Activated CD4-positive, alpha-beta T cell treated with anti-CD3 and anti-CD28 coated beads, Interleukin-2, Interleukin-4, amounts not matched to agents 100 ng/mL and 50 ng/mL, durations not matched to agents 16 hours and 8 hours (primary cell): Measurements from ENCODE around the gene HDAC10.

Experiments
- DNase-seq: peaks from one replicate; pipeline ENCODE4 v3.0.0-alpha.2; 2020; ENCODE audit warnings: low spot score

HDAC10 gene

DNA sequence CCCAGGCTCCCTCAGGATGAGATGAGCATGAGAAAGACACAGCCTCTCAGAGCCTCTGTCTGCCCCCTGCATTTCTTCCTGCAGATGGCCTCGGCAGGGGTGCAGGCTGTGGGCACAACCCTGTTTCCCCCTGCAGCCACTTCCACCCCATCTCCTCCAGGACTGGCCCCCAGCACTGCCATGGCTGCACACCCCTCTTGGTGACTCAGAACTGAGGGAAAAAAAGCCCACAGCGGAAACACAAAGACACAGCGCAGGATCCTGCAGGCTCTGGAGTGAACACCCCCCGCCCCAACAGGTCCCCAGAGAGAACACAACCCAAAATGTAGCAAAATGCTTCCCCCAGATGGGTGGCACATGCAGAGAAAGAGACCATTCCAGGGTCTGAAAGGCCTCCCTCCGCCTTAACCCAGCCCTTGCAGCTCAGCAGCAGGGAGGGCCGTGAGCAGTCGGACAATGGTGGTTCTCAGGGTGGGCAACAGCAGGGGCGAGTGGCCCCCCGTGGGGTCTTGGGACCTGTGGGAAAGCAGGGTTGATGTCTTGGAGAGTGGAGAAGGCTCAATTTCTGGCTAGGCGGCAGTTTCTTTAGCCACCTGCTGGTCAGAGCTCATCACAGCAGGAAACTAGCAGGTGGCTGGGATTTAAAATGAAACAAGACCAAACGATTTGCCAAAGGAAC lies 14.2 kb downstream of the HDAC10 start:
- no peak for DNase-seq

DNA sequence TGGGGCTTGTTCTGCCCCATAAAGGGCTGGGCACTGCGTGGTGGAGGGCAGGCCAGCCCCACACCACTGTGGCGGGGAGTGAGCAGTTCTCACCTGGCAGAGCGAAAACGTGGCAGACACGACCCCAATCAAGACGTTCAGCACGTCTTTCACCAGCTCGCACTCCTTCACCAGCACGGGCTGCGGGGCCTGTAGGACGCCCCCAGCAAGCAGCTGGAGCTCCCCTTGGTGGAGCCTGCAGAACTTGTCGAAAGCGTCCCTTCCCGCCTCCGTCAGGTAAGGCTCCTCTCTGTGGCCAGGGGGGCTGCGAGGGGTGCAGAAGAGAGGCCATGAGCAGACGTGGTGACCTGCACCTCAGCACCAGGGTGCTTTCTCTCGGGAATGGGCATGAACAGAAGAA lies 17.8 kb downstream of the HDAC10 start:
- DNase-seq: no peak

DNA sequence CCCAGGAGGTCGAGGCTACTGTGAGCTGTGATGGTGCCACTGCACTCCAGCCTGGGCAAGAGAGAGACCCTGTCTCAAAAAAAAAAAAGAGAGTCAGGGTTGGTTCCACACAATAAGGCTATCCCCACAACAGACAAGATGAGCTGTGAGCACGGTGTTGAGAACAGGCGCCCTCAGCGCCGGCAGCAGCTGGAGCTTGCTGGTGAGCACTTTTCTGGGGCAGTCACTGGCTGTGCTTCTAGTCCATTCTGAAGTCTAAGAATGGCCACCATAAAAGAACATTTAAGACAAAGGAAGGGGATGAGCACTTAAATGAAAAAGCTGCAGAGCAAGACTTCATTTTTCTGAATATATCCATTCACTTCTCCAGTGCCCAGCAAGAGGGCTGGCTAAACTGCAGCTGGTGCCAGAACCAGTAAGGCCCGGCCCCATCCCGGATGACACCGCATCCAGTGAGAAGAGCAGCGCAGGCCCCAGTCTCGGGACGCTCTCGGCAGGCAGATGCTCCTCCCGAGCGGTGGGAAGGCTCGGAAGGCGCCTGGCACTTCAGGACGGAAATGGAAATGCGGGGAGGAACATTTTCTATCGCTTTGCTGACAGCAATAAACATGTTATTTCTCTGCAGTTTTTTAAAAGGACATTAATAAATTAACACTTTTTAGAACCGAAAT lies 18.4 kb downstream of the HDAC10 start:
- no peak for DNase-seq

DNA sequence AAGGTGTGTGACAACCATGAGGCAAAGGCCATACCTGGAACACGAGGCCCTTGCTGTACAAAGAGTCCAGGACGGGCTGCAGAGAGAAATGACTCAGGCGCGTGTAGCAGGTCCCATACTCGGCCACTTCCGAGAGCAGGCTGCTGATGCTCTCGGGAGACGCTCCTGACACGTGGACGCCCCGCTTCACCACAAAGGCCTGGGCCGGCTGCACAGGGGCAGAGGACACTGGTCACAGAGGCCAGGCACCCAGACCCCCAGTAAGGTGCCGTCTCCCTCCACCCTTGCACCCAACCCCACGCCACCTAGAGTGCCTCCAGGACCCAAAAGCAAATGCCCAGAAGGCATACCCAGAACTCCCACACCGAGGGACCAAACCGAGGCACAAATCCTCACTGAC lies 21.7 kb downstream of the HDAC10 start:
- no peak for DNase-seq

DNA sequence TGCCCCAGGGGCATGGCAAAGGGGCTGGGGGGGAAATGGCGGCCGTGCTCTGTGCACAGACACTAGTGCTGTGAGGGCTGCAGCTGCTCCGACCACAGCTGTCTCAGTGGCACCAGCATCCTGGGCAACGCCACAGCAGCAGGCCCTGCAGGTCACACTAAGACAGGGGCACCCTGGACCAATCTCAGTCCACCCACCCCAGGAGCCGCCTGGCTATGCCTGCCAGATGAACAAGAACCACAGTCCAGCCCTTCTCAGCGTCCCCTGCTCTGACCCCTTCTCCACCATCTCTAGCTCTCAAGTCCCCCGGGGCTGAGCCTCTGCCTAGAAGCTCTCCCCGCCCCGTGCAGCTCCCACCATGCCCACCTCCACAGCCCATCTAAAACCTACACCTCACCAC lies 22.7 kb downstream of the HDAC10 start:
- no peak for DNase-seq

DNA sequence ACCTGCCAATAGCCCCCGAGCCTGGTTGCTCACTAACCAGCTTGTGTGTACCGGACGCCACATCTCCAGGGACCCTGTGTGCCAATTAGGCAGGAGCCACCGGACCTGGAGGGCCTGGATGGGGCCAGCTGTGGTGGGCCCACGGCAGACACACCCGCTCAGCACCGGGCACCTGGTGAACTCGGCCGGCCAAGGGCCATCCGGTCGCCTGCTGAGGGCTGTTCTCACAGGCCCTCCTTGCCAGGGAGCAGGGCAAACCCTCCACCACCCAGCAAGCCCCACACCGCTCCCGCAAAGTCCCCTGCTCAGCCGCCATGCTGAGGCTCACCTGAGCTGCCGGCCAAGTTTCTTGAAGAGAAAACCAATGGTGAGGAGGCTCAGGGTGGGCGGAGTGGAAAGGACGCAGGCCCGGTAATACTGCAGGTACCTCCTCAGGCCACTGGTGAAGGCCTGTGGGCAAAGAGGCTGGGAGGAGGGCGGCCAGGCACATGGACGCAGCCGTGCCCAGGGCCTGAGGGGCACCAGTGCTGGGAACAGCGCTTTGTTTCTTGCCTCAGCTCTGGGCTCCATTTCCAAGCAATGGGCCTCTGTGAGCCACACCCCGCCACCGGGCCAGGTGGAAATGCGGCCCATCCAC lies 23.4 kb downstream of the HDAC10 start:
- DNase-seq: no peak

DNA sequence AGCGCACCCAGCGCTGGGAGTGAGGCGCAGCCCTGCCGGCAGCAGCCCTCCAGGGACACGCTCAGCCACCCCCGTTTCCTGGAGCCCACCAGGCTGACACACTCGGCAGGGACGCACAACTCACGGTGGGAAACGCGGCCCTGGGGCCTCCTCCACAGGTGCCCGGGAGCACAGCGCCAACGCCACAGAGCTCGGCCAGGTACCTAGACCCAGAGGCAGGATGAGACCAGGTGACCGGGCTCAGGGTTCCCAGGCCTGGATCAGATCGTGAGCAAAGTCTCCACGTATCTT lies 24.2 kb downstream of the HDAC10 start:
- DNase-seq: no peak

DNA sequence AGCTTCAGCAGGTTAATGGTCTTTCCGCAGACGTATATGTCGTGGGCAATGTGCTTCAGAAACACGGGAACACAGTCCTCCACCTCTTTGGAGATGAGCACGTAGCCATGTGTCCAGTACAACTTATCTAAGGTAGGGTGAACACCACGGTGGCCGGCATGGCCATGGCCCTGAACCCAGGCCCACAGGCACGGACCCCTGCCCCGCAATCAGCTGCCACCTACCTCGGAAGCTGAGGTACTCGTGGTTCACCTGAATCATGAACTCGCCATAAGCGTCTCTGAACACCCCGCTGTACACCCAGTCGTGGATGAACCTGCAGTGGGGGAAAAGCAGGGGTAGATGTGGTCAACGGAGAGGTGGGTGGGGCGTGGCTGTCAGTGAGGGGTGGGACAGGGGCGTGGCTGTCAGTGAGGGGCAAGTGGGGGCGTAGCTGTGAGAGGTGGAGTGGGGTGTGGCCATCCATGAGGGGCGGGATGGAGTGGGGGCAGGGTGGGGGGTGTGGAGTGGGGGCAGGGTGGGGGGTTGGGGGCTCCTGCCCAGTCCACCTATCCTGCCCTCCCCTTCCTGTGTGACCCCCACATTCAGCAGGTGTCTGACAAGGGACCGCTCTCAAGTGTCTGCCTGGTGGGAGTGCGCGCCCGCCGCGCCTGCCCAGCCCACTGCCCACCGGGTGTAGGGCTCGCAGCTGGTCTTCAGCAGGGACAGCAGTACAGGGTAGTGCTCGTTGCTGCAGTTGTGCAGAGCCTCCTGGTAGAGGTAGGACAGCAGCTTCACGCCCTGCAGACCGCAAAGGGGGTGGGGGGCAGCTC lies 24.8 kb downstream of the HDAC10 start:
- DNase-seq: no peak

DNA sequence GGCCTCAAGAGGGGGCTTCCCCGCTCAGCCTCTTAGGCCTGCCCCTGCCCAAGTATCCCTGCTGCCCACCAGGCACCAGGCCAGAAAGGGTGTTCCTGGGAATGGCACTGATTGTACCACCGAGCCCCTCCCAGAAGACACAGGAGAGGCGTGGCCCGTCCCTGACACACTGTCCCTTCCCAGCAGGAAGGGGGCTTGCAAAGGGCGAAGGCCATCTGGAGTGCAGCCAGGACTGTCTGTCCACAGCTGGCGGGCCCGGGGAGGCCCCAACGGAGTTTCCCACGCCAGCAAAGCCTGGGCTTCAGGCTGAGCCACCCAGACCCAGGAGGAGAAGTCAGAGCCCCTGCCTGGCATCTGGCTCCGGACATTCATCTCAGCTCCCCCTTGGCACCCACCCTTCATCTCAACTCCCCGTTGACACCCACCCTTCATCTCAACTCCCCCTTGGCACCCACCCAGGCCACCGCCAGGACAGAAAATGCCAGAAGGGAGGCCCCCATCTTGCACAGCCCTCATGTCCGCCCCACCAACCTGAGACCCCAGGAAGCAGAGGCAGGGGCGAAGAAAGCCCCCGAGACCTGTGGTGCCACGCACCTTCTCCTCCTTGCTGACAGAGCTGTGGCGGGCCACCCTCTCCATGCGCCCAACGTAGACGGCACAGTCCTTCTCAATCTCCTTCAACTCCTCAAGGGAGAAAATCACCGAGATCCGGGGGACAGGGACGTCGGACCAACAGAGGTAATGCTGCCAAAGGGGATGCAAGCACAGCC lies 25.7 kb downstream of the HDAC10 start:
- no peak for DNase-seq

DNA sequence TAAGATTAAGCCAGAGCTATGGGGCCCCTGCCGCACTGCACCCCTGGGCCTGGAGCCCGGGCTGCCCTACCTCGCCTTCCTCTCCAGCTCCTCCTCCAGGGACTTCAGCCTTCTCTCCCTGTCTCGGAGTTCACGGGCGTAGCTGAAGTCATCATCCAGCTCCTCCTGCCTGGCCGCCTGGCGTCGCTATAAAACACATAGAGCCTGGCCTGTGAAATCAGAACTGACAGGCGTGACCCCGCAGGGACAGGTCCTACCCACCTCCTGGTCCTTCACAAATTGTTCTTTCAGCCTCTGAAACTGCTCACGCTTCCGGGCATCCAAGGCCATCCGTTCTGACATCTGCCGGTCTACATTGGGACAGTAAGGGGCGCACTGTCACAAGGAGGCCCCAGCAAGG lies 27.0 kb downstream of the HDAC10 start:
- DNase-seq: no peak

DNA sequence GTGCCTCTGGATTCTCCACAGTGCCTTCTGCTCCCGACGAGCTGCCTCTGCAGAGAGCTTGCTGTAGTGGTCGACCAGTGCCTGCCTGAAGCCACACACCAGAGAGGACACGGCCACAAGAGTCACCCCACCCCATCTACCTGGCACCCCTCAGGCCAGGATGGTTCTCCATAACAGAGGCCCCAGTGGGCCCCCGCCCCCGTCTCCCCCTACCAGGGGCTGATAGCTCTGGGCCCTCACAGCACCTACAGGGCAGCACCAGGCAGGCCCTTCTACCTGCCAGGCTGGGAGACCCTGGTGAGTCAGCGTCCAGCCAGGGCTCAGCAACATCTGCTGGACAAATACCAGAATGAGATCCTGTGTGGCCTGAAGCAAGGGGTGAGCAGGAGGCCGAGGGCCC lies 28.6 kb downstream of the HDAC10 start:
- no peak for DNase-seq

DNA sequence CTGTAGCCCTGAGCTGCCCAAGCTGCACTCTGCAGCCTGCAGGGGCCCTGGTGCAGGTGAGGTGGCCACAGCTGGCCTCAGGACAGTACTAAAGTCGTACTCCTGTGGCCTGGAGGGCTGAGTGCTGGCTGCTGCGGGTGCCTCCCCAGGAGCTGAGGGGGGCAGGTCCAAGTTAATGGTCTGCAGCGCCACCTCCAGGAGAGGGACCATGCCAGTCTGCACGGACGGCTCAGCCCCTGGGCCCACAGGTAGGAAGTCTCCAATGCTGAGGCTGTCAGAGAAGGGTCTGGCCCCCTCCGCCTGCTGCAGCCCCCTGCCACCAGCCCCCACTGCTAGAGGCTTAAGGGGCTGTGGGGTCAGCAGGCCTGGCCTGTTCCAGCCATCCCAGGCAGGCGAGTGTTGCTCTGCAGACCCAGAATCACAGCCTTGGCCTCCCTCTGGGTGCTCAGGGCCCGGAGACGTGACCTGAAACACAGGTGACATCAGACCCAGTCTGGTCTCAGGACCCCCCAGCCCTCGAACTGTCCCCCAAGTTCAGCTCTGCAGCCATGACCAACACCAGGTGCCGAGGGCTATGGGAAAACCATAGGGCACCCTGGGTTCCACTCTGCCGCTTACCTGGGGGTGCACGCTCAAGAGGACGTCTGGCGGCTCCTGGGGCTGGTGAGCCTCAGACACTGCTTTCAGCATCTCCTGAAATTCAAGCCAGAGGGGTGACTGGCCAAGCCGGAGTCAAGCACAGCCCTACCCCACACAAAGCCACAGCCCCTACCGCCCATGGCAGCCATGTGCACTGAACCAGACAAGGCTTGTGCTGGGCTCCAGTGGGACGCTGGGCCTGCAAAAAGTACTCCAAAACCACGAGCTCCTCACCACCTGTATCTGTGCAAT lies 29.4 kb downstream of the HDAC10 start:
- no peak for DNase-seq

DNA sequence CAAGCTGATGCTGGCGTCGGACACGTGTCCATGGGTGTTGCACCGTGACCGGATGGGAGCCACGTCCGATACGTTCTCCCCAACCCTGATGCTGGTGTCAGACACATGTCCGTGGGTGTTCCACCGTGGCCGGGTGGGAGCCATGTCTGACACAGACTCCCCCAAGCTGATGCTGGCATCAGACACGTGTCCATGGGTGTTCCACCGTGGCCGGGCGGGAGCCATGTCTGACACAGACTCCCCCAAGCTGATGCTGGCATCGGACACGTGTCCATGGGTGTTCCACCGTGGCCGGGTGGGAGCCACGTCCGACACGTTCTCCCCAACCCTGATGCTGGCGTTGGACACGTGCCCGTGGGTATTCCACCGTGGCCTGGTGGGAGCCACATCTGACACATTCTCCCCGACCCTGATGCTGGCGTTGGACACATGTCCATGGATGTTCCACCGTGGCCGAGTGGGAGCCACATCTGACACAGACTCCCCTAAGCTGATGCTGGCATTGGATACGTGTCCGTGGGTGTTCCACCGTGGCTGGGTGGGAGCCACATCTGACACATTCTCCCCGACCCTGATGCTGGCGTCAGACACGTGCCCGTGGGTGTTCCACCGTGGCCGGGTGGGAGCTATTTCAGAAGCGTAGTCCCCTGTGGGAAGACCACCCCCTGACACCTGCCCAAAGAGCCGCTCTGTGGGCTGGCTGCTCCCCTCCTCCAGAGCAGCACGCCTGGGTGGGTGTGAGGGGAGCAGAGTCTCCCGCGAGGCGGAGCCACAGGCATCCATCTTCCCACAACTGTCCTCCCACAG lies 30.3 kb downstream of the HDAC10 start:
- no peak for DNase-seq

DNA sequence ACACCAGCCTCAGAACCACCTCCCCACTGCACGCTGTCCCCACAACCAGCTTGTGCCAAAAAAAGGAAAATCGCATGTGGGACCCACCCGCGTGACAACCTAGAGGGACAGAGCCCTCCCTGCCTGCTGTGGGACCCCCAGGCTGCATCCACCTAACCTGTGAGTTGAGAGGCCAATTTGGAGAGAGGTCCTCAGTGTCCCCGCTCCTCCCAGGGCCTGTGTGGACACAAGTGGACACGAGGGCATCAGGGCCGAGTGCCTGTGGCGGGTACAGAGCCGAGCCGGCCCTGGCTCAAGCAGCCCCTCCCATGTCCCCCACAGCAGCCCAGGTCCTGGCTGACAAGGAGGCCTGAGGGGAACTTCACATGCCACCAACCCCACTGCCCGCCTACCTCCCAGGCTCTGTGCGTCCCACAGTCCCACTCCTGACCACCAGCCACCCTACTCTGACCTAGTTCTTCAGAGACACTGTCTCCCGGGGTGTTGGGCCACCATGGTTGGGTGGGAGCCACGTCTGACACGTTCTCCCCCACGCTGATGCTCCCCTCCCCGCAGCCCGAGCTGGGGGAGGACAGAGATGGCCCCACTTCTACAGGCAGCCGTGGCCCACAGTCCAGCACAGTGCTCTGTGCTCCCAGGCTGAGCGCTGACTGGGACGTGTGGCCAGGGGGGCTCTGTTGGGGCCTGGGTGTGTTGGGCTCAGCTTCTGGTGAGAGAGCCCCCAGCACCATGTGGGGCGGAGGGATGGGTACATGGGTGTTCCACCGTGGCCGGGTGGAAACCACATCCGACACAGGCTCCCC lies 31.1 kb downstream of the HDAC10 start:
- DNase-seq: no peak

DNA sequence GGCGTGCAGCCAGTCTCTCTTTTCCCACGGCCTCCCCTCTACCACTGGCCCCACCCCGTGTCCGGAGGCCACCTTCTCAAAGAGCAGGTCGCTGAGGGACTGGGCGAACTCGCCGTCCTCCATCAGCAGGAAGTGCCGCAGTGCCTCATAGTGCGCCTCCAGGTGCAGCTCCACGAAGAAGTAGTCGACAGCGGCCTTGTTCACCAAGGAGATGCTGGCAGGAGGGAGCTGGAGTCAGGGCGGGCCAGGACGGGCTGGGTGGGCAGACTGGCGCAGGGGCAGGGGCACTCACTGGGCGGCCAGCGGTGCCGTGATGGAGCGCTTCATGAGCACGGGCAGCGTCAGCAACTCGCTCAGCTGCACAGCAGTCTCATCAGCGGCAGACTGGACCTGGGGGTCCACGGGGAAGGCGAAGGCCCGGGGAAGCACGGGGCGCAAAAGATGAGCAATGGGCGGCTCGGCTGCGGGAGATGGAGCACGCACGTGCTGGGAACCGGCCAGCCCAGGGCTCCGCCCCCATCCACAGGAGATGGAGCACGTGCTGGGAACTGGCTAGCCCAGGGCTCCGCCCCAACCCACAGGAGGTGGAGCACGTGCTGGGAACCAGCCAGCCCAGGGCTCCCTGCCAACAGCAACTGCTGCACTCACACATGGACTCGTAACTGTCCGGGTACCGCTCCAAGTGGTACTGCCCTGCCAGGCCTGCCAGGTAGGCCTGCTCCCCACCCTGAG lies 31.9 kb downstream of the HDAC10 start:
- no peak for DNase-seq

DNA sequence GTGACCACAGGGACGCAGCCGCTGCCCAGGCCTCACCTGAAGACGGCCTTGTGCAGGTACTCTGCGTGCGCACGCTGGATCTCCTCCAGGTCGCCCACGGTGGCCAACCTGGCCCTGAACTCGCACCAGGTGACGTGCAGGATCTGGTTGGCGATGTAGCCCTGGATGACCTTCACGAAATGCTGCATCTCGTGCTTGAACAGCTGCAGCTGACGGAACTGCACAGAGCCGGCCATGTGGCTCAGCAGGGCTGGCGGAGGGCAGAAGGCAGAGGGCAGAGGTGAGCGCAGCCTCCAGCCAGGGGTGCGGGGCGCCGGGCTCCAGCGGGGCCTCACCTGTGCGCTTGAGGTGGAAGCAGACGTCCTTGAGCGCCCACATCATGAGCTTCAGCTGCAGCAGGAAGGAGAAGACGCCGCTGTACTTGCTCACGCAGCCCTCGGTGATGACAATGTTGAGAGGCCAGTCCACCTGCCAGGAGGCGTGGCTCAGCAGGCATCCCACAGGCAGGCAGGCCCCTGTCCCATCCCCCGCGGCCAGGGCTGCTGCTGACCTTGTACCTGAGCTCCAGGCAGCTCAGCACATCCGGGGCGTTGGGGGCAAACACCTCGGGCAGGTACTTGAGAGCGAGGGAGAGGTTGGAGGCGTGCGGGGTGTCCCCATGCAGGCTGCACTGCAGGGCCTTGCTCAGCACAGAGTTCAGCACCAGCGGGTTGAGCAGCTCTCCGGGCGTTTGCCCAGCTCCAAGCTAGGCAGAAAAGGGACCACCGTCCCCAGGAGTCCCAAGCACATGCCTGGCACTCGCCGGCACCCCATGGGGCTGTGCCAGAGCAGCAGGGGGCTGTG lies 32.7 kb downstream of the HDAC10 start:
- DNase-seq: no peak

DNA sequence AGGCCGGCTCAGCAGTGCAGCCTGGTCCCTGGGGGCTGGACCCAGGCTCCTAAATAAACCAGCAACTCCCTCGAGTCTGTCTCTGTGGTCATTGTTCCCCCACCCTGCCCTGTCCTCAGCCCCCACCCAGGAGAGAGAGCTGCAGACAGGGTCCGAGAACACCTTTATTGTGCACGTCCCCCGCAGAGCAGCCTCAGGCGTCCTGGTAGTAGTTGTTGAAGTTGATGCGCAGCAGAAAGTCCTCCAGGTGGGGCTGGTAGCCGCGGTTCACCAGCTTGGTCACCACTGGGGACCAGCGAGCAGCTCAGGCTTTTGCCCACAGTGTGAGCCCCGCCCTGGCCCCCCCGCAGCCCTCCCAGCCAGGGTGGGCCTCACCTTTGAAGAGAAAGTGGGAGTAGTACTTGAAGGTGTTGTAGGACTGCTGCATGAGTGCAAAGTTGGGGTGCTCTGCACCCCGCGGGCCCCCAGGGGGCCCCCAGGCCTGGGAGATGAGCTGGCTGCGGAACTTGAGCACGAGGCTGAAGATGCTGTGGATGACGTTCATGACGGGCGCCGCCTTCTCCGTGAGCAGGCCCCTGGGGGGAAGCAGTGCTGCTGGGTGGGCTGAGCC lies 33.4 kb downstream of the HDAC10 start:
- no peak for DNase-seq
